Liver (tissue), 3 donors: ENCODE measurements around the gene PHC2.

ENCODE experiments used
- CTCF ChIP-seq: fragments of 150-350 bp; IDR thresholded peaks from 2 replicates; pipeline ENCODE4 v1.5.1; 2017; ENCODE audit warnings: improper control_type of control experiment, low read depth, low read length; ENCODE audit not compliant: missing input control
- FOXA1 ChIP-seq: IDR thresholded peaks from 2 replicates; pipeline ENCODE4 v1.6.1; 2016; ENCODE audit warnings: antibody characterized with exemption
- MAX ChIP-seq: IDR thresholded peaks from 2 replicates; pipeline ENCODE4 v1.6.1; 2016; ENCODE audit warnings: antibody characterized with exemption
- REST ChIP-seq: IDR thresholded peaks from 2 replicates; pipeline ENCODE4 v1.6.1; 2016; ENCODE audit warnings: antibody characterized with exemption, mild to moderate bottlenecking
- SP1 ChIP-seq: IDR thresholded peaks from 2 replicates; pipeline ENCODE4 v1.6.1; 2018; ENCODE audit warnings: antibody characterized with exemption, mild to moderate bottlenecking
- donor health status: healthy.
- donor health status: healthy.

GRCh38 chr1:33349081-33349759 lies 81.7 kb downstream of the PHC2 start:
- TF ChIP-seq CTCF (no peak), REST (no peak), MAX (no peak), FOXA1 (no peak), SP1 (no peak)
